Mucosa of descending colon (tissue), 3 donors: ENCODE results near the gene PITPNC1. TPM values are rescaled to one million over a fixed set of nuclear protein-coding genes. Genes with fewer than 3 reads are reported as not detected.

Experiments
- ATAC-seq: fragments of 200-7000 bp; cut with Tn5 transposase; one replicate; pipeline ENCODE4 v1.9.1; 2020; ENCODE audit warnings: mild to moderate bottlenecking, moderate library complexity
- DNase-seq, 3 donors: peaks; one replicate each; pipeline ENCODE4 v3.0.0-alpha.2; 2020
- H3K36me3 ChIP-seq: fragments of 200-600 bp; one replicate; pipeline ENCODE4 v1.8.0; 2021; ENCODE audit warnings: low read depth, mild to moderate bottlenecking
- H3K4me1 ChIP-seq: fragments of 200-600 bp; one replicate; pipeline ENCODE4 v1.8.0; 2021; ENCODE audit warnings: low read depth, mild to moderate bottlenecking
- H3K4me3 ChIP-seq: fragments of 200-600 bp; one replicate; pipeline ENCODE4 v1.8.0; 2021; ENCODE audit warnings: mild to moderate bottlenecking
- H3K9me3 ChIP-seq: fragments of 200-600 bp; one replicate; pipeline ENCODE4 v1.8.0; 2021; ENCODE audit warnings: mild to moderate bottlenecking
- intact Hi-C, 2 donors: fragments of 100-400 bp; cut with DNase I in 1 of 2; cut with micrococcal nuclease in 1 of 2; formaldehyde crosslinking; loops; one replicate each; pipeline versions ENCODE4 v1.11.0 to v1.11.1; 2022; cut with DNase I, micrococcal nuclease
- total RNA-seq, 3 donors: library from RNA; stranded (reverse); fragmentation: NEBNext Ultra II Directional in 2 of 3; extraction: Animal tissue kit (Norgen Biotek cat#: 25700) in 2 of 3; gene quantifications; one replicate each; pipeline versions ENCODE4 v1.2.1 to v1.2.4, GENCODE V29; 2021 to 2023
- TF ChIP-seq, protein P1 (sequence below): fragments of 200-600 bp; IDR thresholded peaks from one replicate; pipeline ENCODE4 v1.8.0; 2022; ENCODE audit warnings: antibody characterized with exemption, mild to moderate bottlenecking
- donor health status: DM: no; HTN: no; CAD: no; lungs with moderate emphysema.
- donor health status: DM: no; HTN: no; CAD: no.
- donor health status: DM: no; HTN: yes; CAD: no.

Gene PITPNC1
- total RNA-seq, 3 donors from 2014 or later: 10.7 to 11.4 (median 10.9) TPM

DNA sequence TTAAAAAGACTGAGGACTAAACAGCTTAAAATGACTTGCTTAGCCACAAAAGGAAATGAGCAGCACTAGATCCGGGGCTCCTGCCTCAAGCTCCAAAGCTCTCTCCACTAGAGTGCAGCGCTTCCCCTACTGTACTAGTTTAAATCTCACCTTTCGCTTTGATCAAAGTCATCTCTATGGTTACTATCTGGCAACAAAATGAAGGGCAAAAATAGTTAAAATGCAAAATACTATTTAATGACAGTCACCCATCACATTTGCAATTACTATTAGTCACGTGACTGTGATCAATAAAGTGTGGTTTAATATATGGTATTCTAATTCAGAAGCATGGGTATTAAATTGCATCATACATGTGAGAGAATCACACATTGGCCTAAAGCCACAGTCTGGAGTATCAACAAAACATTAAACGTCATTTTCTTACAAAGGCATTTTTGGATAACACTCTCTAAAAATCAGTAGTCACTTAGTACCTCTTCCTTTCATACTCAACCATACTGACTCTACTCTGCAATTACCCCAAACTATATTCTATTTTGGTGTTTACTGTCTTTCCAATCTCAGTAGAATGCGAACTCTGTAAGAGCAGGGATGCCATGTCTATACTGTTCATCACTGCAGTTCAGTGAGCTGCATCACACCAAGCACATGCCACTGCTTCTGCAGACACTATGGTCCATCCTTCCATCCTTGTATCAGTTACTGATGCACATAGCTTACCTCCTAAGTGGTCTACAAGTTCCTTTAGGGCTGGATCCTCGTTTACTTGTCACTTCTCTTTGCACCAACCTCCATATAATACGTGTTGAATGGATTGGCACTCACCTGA, 16.9 kb upstream of the PITPNC1 start:
- intact Hi-C loops: no loop called here
- H3K4me1 ChIP-seq: peaks cover 15% of the 10 kb centered on the region
- peaks cover 4% of the 10 kb centered on the region for H3K36me3 ChIP-seq
- TF ChIP-seq, protein P1, sequence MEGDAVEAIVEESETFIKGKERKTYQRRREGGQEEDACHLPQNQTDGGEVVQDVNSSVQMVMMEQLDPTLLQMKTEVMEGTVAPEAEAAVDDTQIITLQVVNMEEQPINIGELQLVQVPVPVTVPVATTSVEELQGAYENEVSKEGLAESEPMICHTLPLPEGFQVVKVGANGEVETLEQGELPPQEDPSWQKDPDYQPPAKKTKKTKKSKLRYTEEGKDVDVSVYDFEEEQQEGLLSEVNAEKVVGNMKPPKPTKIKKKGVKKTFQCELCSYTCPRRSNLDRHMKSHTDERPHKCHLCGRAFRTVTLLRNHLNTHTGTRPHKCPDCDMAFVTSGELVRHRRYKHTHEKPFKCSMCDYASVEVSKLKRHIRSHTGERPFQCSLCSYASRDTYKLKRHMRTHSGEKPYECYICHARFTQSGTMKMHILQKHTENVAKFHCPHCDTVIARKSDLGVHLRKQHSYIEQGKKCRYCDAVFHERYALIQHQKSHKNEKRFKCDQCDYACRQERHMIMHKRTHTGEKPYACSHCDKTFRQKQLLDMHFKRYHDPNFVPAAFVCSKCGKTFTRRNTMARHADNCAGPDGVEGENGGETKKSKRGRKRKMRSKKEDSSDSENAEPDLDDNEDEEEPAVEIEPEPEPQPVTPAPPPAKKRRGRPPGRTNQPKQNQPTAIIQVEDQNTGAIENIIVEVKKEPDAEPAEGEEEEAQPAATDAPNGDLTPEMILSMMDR: no peak
- H3K9me3 ChIP-seq: no peaks in the 10 kb centered on the region
- DNase-seq (no peak), ATAC-seq (peak; percentile 50)
- no peak overlapping the region for H3K4me3 ChIP-seq

DNA sequence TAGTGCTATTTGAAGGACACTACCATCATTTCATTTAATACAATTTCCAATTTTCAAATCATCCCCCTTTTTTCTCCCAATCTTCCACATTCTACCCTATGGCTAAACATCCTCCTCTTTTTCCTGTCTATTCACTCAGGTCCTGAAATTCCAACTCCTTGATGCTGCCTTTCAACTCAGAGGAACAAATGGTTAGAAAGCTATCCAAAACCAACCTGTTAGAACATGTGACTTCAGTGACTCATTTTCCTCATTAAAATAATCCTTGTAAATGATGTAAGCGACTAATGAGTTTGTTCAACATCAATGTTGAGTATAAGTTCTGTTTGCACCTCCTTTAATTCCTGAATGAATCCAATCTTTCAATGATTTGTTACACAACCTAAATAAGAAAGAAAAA, 16.2 kb upstream of the PITPNC1 start:
- Histone ChIP-seq H3K9me3 (no peaks in the 10 kb centered on the region), H3K4me1 (peaks cover 21% of the 10 kb centered on the region), H3K36me3 (peaks cover 4% of the 10 kb centered on the region), H3K4me3 (no peak overlapping the region)
- TF ChIP-seq, protein P1: no peak
- no peak for ATAC-seq
- intact Hi-C loops: no loop called here
- DNase-seq: no peak

DNA sequence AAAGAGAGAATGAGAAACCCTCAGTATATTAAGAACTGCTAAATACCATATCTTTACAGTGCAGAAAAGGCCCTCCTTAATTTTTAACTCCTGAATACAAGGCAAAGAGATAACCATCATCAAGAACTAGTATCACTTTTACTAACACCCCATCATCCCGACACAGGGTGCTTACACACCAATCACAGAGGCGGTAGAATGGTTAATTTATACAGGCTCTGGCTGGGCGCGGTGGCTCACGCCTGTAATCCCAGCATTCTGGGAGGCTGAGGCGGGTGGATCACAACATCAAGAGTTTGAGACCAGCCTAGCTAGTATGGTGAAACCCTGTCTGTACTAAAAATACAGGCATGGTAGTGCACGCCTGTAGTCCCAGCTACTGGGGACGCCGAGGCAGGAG, 14.9 kb upstream of the PITPNC1 start:
- Histone ChIP-seq H3K4me1 (peaks cover 28% of the 10 kb centered on the region), H3K9me3 (no peaks in the 10 kb centered on the region), H3K36me3 (no peaks in the 10 kb centered on the region), H3K4me3 (no peak overlapping the region)
- intact Hi-C loops: no loop called here
- no peak for DNase-seq
- TF ChIP-seq, protein P1: no peak
- ATAC-seq: no peak

DNA sequence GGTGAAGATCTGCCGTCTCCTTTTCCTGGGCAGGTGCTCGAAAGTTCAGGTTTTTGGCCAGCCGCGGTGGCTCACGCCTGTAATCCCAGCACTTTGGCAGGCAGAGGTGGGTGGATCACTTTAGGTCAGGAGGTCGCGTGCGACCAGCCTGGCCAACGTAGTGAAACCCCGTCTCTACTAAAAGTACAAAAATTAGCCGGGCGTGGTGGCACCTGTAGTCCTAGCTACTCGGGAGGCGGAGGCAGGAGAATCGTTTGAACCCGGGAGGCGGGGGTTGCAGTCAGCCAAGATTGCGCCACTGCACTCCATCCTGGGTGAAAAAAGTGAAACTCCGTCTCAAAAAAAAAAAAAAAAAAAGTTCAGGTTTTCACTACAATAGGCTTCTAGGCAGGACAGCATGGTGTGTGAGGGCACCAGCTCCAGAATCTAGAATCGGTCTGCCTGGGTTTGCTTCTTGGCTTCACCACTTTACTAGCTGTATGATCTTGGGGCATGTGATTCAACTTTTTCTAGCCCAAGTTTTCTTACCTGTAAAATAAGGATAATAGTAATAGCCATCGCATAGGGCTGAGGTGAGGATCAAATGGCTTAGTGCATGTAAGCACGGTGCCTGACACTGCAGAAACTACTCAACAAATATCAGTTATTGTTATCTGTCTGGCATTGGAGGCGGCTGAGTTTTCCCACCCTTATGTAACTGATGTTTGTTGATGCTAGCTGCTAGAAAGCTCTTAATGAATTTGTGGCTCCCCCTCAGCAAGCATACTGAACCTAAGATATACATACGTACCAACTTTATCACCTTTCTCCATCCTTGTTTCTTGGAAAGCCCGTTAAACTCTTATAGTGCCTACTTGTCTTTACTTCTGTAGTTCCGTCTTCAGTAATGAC, 12.0 kb upstream of the PITPNC1 start:
- Histone ChIP-seq H3K36me3 (no peaks in the 10 kb centered on the region), H3K4me3 (no peak overlapping the region), H3K4me1 (peaks cover 28% of the 10 kb centered on the region), H3K9me3 (no peaks in the 10 kb centered on the region)
- intact Hi-C loops: no loop called here
- TF ChIP-seq, protein P1: no peak
- DNase-seq: no peak
- ATAC-seq: no peak

DNA sequence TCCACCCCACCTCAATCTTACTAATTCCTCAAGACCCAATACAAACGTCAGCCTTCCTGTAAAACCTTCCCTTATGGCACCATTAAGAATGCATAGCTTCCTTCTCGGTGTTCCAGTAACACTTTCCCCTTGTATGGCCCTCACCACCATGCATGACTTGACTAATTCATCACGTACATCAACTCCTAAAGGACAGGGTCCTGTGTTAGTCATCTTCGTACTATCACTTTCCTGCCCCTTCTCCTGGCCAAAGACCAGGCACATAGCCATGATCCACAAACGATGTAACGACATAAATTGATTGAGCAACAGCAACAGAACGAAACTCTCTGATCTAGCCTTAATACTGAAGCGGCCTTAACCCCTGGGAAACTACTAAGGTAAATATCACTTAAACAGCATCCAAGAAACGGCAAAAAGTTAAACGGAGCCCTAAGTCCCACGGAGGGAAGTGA, 11.3 kb upstream of the PITPNC1 start:
- Histone ChIP-seq H3K9me3 (no peaks in the 10 kb centered on the region), H3K4me1 (peaks cover 25% of the 10 kb centered on the region), H3K4me3 (peak overlapping the region; percentile 99), H3K36me3 (no peaks in the 10 kb centered on the region)
- intact Hi-C loops: no loop called here
- peak in 1 of 3 donors; percentile 27 for DNase-seq
- ATAC-seq: peak; percentile 47
- TF ChIP-seq, protein P1: no peak
